NCI-H2196 treated with DMSO at 0.1 percent for 48 hours (cell line): Measurements from ENCODE around the gene TFF2.
A peak's percentile ranks its signal among the peaks of the same experiment; 100 is the strongest.

ENCODE experiments used
- DNase-seq: peaks from one replicate; lab custom pipeline; 2025; ENCODE audit not compliant: unreplicated experiment; lab: John Stamatoyannopoulos, UW

TFF2 gene

DNA sequence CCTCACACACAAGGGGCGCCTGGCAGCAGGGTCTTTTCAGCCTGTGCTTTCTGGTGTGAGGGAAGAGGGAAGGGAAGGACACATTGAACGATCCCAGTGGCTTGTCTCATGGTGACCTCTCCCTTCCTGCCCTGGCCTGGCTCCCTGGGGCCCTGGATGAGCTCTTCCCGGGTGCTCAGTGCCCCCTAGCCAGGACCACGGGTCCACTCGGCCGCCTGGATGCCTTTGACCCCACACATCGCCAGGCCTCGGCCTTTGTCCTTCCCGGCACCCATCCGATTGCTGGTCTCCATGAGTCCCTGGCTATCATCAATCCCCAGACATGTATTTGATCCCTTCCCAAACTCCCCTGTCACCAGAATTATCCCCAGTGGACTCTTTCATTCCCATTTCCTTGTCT is 29.6 kb downstream of the TFF2 start:
- DNase-seq = no peak

DNA sequence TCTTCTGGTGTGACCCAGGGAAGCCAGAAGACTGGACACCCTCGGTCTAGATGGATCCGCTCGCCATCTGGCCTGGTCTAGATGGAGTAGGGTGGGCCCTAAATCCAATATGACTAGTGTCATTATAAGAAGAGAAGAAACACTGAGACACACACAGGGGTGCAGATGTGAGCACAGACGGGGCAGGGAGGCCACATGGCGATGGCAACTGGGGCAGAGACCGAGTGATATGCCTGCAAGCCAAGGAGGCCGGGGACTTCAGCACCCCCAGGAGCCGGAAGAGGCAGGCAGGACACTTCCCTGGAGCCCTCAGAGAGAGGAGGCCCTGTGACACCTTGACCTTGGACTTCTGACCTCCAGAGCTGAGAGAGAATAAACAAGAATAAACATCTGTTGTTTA is 30.0 kb downstream of the TFF2 start:
- no peak for DNase-seq

DNA sequence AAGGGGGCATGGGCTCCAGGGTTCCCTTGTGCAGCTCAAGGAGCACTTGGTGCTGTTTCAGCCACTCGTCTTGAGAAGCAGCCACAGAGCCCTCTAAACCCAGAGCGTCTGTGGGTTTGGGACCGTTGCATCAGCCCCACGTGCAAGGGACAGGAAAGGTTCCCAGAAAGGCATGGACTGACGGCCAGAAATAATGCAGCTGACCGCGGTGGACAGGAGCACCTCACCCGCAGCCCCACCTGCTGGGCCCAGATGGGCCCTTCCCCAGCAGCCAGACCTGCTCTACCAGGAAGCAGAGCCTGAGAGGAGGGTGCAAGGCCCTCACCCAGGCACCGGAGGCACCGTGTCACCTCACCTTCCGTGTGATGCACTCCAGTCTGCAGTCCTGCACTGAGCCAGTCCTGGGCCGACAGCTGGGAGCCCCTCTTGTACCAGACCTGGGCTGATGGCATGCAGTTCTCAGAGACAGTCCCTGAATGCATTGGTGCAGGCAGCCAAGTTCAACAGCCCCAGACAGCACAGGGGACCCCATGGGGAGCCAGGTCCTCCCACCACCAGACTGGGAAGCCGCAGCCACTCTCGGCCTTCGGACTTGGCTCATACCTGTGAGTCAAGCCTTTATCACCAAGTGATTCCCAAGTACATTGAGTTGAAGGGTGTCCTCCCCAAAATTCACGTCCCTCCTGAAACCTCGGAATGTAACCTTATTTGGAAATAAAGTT is 30.8 kb downstream of the TFF2 start:
- no peak for DNase-seq

DNA sequence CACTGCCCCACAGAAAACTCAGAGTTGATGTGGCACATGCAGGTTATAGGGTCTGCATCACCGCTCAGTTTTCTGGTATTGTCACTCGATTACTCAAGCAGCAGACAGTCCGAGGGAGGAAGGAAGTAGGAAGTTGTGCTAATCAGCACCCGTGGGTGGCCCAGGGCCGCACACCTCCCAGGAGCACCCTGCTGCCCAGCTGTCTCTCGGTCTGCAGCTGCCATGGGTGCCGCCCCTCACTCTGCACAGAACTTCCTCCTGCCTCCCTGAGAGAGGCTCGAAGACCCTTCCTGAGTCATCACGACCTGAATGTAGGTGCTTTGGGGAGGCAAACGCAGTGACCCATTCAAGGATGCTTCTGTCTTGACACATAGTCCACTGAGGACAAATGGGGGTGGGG is 31.4 kb downstream of the TFF2 start:
- no peak for DNase-seq

DNA sequence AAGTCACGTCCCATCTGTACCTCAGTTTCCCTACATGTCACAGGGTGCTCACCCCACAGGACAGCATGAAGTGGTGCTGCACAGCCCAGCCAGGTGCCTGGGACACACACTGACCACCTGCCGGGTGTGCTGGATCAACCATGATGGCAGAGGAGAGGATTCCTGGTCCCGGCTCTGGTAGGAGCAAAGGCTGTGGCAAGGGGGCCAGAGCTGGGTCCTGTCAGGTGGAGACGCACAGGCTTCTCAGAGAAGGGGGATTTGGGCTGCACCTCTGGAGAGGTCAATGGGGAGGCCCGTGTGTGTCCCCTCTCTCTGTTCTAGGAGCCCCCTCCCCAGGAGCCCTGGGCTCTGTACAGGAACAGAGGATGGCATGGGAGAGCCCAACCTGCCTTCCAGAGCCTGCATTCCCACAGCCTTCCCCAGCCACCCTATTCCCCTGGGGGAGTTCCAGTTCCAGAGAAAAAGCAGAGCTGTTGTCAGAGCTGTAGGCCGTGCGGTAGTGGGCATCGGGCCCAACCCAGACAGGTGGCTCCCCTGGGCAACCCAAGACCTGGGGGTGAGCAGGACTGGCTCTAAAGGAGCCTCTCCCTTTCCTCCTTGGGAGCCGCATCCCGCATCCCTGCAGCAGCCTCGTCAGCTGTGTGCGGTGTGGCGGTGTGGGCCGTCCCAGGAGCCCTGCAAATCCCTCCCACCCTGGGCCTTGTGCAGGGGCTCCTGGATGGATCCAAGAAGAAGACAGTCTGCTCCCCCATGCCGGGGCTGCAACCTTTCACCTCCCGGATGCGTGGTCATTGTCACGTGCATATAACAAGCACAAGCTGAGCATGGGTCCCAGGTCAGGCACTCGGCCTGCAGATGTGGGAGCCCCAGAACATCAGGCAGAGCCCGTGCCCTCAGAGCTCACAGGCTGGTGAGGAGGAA is 32.7 kb downstream of the TFF2 start:
- DNase-seq = no peak

DNA sequence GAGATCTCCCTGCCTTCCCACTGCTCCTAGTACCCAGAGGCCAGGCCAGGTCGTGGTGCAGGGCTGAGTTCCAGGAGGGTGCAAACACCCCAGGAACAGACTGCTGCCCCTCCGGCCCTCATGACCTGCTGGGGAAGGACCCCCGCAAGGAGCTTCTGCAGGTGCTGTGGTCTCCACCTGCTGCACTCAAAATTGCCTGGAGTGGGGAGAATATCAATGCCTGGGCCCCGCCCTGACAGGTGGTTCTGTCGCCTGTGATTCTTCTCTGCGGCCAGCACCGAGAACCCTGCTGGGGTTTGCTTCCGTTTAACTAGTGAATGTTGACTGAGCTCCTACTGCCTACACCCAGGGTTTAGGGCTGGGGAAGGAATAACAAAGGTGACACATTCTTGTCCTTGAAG is 33.5 kb downstream of the TFF2 start:
- no peak for DNase-seq

DNA sequence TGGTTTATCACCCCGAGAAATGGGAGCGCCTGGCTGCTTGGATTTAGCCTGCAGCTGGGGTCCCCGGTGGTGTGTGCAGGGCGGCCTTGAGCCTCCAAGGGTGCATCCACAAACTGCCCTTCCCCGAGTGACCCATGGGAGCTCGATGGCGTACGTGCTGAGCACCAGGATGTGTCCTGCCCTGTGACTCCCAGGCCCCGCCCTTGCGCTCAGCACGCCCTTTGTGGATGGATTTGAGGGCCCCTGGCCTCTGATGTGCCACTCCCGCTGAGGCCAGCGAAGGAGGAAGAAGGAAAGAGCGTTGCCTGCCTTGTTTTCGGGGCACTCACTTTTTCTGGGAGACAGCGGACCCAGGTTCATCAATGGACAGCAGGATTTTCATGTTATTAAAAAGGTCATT is 33.9 kb downstream of the TFF2 start:
- no peak for DNase-seq

DNA sequence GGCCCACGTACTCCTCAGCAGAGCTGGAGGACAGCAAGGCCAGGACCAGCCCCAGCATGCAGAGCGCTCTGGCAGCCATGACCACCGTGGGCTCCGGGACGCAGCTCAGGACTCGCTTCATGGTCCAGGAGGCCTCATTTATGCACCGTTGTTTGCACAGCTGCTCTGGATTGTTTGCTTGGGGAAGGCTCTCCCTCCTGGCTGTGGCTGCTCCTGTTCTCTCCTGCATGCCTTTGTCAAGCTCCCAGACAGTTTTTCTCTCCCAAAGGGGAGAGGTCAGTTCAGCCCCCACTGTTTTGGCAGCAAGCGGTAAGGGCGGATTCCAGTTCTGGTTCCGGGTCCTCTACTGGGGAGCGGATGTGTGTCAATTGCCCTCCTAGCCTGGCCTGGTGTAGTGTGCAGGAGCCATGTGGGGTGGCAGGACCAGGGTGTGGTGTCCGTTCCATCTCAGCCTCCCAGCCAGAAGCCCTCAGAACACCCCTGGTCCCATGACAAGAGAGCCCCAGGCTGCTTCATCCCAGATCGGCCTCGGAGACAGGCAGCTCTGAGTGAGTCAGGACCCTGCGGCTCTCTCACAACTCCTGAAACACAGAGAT is 35.4 kb downstream of the TFF2 start, which contains the start of gene TFF3:
TSS of gene TFF3 (minus strand) at position 114 of the 596 bp plus-strand sequence. CDS start at position 79, 35 bp downstream.
- DNase-seq = peak; percentile 94

DNA sequence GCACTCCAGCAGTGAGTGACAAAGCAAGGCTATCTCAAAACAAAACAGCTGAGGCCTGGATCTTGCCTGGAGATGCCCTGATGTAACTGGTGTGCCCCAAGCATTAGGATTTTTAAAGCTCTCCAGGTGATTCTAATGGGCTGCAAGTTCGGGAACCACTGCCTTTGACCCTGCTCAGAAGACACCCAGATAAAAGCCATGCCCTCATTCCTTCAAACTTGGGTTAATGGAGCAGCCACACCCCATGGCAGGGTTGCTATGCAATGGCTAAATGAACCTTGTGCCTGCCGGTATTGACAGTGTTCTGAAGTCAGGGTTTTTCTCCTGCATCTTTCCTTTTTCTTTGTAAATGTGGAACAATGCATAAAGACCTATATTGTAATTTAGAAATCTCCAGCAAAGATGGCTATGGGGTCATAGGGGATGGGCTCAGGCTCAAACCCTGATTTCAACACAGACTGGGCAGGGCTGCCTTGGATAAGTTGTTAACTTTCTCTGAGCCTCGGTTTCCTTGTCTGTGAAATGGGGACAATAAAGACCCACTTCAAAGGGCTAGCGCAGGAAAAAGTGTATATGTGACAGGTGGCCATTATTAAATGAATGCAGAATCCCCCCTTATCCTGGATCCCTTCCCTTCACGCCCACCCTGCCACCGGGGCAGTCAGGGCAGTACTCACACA is 36.0 kb downstream of the TFF2 start:
- no peak for DNase-seq

DNA sequence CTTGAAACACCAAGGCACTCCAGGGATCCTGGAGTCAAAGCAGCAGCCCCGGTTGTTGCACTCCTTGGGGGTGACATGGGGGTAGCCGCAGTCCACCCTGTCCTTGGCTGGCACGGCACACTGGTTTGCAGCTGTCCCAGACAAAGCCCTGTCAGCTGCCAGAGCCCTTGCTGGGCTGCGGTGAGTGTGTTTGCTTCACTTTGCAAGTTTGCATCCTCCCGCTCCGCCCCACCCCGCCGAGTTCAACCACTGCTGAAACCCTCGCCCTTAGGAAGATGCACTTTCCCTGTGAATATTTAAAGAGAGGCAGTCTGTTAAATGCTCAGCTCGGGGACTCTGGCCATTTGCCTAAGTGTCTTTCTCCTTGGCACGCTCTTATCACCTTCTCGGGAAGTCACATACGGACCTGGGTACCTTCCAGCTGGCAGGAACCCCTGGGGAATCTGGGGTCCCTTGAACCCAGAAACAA is 37.3 kb downstream of the TFF2 start:
- no peak for DNase-seq

DNA sequence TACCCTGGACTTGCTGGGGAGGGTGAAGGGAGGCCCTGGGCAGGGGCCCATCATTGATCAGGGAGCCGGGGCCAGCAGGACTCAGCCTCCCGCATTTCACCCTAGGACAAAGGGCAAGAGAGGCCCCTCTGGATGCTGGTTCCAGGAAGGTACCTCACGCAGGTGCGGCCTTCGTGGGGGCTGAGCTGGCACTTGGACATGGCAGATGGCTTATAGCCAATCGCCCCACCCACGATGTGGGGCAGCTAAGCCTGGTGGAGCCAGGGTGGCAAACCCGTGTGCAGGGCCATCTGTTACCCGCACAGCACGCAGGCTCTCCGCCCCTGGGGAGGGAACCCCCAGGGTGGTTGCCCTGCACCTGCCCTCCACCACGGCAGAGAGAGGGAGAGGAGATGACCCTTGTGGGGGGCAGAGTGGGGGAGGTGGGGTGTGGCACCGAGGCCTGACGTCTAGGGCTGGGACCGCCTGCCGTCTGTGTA is 38.1 kb downstream of the TFF2 start:
- DNase-seq = no peak

DNA sequence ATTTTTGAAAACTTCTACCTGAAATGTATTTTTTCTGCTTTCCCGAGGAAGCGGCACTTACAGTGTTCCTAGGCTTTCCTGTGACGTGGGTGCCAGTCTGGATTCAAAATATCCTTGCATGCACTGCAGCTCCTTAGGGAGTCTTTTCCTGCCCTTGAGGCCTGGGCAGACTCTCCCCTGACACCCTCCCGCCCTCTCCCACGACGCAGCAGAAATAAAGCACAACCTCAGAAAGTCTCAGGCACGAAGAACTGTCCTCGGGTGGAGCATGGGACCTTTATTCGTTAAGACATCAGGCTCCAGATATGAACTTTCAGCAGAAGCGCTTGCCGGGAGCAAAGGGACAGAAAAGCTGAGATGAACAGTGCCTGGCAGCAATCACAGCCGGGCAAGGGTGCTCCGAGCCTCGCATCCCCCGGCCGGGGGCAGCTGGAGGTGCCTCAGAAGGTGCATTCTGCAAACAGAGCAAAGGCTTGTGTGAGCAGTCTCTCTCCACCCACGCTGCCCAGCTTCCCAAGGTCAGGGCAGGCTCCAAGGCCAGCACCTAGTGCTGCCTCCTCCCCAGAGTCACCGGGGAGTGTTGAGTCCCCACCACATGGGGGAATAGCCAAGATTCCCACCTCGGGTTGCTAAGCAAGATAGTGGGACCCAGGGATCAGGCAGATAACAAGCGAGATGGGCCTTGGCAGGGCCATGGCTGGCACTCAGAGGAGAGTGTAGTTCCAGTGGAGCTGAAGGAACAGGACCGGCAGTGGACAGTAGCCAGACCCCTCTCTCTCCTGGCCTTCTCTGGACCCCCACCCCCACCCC is 38.8 kb downstream of the TFF2 start:
- DNase-seq = no peak

DNA sequence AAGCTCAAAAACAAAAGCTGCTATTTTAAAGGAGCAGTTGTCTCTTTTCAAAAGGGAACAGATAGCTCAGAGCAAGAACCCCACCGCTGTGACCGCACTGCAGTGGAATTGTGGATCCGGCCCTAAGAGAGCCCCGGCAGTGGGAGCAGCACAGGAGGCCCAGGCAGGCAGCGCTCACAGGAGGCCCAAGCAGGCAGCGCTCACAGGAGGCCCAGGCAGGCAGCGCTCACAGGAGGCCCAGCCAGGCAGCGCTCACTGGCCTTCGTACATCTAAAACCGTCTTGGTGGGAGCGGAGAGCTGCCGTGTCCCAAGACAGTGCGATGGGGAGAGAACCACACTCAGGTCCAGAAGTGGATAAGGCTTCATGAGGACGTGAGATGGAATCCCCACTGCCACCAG is 39.6 kb downstream of the TFF2 start:
- DNase-seq = no peak

DNA sequence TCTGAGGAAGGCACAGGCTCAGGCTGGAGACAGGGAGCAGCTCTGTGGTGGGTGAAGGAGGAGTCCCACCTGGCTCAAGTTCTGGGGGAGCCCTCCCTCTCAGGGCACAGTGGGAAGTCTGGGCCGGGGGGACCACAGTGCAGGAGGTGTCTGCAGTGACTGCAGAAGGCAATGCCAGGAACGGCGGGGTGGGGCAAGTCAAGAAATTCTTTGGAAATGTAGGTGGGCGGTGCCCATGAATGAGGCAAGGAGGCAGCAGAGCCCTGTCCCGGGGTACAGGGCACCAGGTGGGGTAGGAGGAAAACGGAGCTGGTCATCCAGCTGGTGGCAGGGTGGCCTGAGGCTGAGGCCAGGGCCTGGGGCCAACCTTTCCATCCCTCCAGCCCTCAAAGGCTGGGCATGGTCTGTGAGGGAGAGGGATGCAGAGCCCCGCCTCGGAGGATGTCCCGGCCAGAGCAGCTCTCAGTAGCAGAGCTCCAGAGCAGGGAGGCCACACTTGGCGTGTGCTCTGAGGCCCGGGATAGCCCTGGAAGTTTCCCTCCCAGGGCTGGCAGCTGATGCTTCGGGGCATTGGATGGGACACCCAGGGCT is 40.3 kb downstream of the TFF2 start:
- DNase-seq = no peak

DNA sequence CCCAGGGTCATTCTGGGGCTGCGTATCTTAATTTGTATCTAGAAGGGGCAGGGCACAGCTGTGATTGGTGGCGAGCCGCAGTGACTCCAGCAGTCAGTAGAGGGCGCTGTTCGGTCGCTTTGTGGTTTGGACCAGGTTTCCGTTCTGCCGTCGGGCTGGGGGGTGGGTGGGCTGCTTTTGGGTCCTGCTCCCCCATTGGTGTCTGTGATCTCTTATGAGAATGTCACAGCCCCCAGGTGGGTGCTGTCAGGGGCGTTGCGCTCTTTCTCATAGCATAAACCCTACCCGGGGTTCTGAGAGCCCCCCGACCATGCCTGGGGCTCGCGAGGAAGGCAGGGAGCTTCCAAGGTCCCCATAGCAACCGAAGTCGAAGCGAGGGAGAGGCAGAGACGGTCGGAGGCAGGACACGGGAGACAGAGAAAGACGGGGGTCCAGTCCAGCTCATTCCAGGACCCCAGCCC is 41.0 kb downstream of the TFF2 start:
- DNase-seq = peak; percentile 41

DNA sequence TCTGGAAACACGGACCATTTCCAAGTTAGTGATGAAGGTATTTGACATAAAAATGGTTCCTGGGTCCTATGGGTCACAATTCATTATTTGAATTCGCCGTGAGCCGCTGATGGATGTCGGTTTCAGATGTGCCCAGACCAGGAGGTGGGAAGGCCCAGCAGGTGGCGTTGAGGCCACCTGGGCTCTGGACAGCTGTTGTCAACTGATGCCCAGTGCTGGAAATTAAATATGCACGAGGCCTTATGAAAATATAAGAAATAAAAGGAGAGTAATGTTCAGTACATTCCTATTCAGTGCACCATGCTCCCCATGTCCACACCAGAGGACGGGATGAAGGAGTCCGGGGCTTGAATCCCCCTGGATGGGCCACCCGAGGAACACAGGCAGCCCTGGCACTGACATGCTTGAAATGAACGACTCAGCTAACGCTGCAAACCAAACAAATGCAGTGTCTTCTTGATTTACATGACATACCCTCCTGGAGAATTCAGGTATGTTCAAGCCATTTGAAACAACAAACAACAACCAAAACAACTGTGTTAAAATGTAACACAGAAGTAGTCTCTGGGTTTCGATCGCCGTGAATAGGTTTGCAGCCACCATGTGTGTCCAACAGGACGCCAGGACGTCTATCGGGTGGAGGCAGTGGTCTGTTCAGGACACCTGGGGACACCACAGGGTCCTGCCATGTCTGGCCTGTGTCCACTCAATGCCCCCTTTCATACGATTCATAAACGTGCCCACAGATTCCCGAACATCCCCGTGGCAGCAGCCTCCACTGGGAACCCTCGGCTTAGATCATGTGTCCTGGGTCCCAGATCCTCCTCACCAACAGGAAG is 41.7 kb downstream of the TFF2 start:
- DNase-seq = no peak

DNA sequence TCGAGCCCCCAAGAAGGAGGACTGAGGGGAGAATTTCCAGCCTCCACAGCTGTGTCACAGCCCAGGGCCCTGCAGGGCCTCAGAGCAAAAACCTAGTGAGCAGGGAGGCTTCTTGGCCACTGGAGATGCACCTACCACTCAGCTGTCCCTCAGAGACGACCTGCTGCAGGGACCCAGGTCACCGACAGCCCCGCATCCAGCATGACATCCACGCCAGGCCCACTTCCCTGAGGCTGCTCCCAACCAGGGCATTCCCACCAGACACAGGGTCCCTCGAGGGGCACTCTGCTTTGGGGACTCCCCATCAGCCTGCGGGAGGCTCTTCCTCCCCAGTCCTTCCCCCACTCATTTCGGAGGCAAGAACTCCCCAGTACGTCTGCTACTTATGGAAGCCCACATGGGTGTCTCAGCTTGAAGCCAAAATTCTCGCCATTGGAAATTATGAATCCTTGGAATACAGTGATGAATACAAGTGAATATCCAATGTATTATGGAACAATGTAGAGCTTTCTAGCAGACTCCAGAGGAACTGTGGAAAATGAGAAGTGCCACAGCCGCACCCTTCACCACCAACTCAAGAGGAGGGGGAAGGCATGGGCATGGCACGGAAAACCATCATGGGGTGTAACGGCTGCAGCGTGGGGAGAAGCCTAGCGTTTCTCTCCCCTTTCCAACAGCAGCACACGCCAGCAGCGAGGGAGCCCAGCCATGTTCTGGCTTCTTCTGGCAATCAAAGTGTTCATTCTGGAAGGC is 42.5 kb downstream of the TFF2 start:
- no peak for DNase-seq

DNA sequence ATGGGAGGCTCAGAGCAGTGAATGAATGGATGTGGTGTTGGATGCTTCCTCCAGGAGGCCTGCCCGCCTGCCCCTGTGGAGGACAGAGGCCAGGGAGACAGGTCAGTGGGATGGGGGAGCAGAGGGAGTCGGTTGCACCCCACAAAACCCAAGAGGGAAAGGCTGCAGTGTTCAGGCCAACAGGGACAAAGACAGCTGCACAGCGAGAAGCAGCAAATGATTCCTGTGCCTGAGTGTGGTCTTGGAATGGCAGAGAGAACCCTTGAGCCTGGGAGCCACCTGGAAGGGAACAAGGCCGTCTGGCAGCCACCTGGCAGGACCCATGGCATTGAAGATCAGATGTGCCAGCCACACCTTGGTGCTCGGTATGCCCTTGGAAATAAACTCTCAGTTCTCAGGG is 43.7 kb downstream of the TFF2 start:
- no peak for DNase-seq
